Measurements from ENCODE around the gene WDR18. TPM values are rescaled to one million over a fixed set of nuclear protein-coding genes. Genes with fewer than 3 reads are reported as not detected.
A peak's percentile ranks its signal among the peaks of the same experiment; 100 is the strongest.

The WDR18 gene
- total and polyA plus RNA-seq, 2 experiments from 2014 or later = 155 to 157 TPM

DNA sequence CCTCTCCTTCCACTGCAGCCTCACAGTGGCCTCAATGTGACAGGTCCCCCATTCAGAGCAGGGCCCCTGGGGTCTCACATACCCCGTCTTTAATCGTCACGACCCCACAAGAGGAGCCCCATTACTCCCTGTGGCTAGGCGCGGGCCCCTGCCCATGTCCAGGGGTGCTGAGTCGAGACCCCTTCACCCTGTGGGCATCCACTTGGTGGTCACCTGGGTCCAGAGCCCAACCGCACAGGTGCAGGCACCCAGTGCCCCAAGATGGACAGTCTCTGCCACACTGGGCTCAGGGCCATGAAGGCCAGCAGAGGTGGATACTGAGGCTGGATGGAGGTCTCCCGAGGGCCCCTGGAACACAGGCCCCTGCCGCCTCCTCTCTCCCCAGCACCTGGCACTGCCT lies 33.8 kb downstream of the WDR18 start:
- ATAC-seq = no peak
- no peak overlapping the region for H2AFZ ChIP-seq
- no peaks in the 10 kb centered on the region for H3K36me3 ChIP-seq (ENCODE audit: insufficient read depth)
- peak overlapping the region; percentile 43; the same call in 1 of the 2 replicates for H3K4me2 ChIP-seq
- H3K27ac ChIP-seq (ENCODE audit: low read depth) = peak overlapping the region; percentile 76; the same call in 1 of the 2 replicates
- H3K27me3 Mint-ChIP-seq (ENCODE audit: insufficient read depth, low read depth, poor library complexity) = peaks cover 13% of the 10 kb centered on the region
- H3F3A ChIP-seq (replicated peaks; ENCODE audit: low read depth) = peaks cover 14% of the 10 kb centered on the region; the same call in 1 of the 2 replicates
- no peak overlapping the region; the same call in 2 of the 3 replicates for H3K4me3 Mint-ChIP-seq
- no peak overlapping the region for H3K27ac Mint-ChIP-seq
- peaks cover 20% of the 10 kb centered on the region for H4K20me1 ChIP-seq (replicated peaks; ENCODE audit: insufficient read depth)
- no peak for DNase-seq (ENCODE audit: low spot score)
- H3K9me2 ChIP-seq (ENCODE audit: insufficient read depth) = no peaks in the 10 kb centered on the region
- H3K4me1 ChIP-seq (ENCODE audit: insufficient read depth) = peaks cover 8% of the 10 kb centered on the region; the same call in 1 of the 2 replicates
- peaks cover 72% of the 10 kb centered on the region for H3K79me2 ChIP-seq (replicated peaks; ENCODE audit: insufficient read depth)
- peaks cover 3% of the 10 kb centered on the region; the same call in 2 of the 3 replicates for H3K9me3 Mint-ChIP-seq
- peaks cover 26% of the 10 kb centered on the region for H3K4me1 Mint-ChIP-seq
- H3K4me3 ChIP-seq = no peak overlapping the region
- peaks cover 3% of the 10 kb centered on the region; the same call in 2 of the 3 replicates for H3K36me3 Mint-ChIP-seq (ENCODE audit: low read depth)
- TF ChIP-seq, protein P1, sequence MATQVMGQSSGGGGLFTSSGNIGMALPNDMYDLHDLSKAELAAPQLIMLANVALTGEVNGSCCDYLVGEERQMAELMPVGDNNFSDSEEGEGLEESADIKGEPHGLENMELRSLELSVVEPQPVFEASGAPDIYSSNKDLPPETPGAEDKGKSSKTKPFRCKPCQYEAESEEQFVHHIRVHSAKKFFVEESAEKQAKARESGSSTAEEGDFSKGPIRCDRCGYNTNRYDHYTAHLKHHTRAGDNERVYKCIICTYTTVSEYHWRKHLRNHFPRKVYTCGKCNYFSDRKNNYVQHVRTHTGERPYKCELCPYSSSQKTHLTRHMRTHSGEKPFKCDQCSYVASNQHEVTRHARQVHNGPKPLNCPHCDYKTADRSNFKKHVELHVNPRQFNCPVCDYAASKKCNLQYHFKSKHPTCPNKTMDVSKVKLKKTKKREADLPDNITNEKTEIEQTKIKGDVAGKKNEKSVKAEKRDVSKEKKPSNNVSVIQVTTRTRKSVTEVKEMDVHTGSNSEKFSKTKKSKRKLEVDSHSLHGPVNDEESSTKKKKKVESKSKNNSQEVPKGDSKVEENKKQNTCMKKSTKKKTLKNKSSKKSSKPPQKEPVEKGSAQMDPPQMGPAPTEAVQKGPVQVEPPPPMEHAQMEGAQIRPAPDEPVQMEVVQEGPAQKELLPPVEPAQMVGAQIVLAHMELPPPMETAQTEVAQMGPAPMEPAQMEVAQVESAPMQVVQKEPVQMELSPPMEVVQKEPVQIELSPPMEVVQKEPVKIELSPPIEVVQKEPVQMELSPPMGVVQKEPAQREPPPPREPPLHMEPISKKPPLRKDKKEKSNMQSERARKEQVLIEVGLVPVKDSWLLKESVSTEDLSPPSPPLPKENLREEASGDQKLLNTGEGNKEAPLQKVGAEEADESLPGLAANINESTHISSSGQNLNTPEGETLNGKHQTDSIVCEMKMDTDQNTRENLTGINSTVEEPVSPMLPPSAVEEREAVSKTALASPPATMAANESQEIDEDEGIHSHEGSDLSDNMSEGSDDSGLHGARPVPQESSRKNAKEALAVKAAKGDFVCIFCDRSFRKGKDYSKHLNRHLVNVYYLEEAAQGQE (IDR thresholded peaks at IDR 0.05; ENCODE audit: unreplicated experiment) = no peak
- TF ChIP-seq NANOG (IDR thresholded peaks at IDR 0.05; ENCODE audit: borderline replicate concordance) (no peak), JUNB (IDR thresholded peaks at IDR 0.05; ENCODE audit: unreplicated experiment) (no peak), EZH2phosphoT487 (IDR thresholded peaks at IDR 0.05; ENCODE audit: unreplicated experiment) (no peak), STAT1 (IDR thresholded peaks at IDR 0.05; ENCODE audit: unreplicated experiment) (no peak), POLR2AphosphoS5 (IDR thresholded peaks at IDR 0.05; ENCODE audit: low read depth) (no peak), ZNF114 (CRISPR knock-in tag; IDR thresholded peaks at IDR 0.05) (no peak), EZH2 (IDR thresholded peaks at IDR 0.05; ENCODE audit: low read depth, unreplicated experiment) (no peak), CREB1 (CRISPR knock-in tag; IDR thresholded peaks at IDR 0.05; ENCODE audit: low read depth) (no peak), ZNF331 (CRISPR knock-in tag; IDR thresholded peaks at IDR 0.05; ENCODE audit: low read depth) (no peak)
- TF ChIP-seq, protein P2, sequence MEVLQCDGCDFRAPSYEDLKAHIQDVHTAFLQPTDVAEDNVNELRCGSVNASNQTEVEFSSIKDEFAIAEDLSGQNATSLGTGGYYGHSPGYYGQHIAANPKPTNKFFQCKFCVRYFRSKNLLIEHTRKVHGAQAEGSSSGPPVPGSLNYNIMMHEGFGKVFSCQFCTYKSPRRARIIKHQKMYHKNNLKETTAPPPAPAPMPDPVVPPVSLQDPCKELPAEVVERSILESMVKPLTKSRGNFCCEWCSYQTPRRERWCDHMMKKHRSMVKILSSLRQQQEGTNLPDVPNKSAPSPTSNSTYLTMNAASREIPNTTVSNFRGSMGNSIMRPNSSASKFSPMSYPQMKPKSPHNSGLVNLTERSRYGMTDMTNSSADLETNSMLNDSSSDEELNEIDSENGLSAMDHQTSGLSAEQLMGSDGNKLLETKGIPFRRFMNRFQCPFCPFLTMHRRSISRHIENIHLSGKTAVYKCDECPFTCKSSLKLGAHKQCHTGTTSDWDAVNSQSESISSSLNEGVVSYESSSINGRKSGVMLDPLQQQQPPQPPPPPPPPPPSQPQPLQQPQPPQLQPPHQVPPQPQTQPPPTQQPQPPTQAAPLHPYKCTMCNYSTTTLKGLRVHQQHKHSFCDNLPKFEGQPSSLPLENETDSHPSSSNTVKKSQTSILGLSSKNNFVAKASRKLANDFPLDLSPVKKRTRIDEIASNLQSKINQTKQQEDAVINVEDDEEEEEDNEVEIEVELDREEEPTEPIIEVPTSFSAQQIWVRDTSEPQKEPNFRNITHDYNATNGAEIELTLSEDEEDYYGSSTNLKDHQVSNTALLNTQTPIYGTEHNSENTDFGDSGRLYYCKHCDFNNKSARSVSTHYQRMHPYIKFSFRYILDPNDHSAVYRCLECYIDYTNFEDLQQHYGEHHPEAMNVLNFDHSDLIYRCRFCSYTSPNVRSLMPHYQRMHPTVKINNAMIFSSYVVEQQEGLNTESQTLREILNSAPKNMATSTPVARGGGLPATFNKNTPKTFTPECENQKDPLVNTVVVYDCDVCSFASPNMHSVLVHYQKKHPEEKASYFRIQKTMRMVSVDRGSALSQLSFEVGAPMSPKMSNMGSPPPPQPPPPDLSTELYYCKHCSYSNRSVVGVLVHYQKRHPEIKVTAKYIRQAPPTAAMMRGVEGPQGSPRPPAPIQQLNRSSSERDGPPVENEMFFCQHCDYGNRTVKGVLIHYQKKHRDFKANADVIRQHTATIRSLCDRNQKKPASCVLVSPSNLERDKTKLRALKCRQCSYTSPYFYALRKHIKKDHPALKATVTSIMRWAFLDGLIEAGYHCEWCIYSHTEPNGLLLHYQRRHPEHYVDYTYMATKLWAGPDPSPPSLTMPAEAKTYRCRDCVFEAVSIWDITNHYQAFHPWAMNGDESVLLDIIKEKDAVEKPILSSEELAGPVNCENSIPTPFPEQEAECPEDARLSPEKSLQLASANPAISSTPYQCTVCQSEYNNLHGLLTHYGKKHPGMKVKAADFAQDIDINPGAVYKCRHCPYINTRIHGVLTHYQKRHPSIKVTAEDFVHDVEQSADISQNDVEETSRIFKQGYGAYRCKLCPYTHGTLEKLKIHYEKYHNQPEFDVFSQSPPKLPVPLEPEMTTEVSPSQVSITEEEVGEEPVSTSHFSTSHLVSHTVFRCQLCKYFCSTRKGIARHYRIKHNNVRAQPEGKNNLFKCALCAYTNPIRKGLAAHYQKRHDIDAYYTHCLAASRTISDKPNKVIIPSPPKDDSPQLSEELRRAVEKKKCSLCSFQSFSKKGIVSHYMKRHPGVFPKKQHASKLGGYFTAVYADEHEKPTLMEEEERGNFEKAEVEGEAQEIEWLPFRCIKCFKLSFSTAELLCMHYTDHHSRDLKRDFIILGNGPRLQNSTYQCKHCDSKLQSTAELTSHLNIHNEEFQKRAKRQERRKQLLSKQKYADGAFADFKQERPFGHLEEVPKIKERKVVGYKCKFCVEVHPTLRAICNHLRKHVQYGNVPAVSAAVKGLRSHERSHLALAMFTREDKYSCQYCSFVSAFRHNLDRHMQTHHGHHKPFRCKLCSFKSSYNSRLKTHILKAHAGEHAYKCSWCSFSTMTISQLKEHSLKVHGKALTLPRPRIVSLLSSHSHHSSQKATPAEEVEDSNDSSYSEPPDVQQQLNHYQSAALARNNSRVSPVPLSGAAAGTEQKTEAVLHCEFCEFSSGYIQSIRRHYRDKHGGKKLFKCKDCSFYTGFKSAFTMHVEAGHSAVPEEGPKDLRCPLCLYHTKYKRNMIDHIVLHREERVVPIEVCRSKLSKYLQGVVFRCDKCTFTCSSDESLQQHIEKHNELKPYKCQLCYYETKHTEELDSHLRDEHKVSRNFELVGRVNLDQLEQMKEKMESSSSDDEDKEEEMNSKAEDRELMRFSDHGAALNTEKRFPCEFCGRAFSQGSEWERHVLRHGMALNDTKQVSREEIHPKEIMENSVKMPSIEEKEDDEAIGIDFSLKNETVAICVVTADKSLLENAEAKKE (CRISPR knock-in tag; IDR thresholded peaks at IDR 0.05) = no peak
- TF ChIP-seq, protein P3, sequence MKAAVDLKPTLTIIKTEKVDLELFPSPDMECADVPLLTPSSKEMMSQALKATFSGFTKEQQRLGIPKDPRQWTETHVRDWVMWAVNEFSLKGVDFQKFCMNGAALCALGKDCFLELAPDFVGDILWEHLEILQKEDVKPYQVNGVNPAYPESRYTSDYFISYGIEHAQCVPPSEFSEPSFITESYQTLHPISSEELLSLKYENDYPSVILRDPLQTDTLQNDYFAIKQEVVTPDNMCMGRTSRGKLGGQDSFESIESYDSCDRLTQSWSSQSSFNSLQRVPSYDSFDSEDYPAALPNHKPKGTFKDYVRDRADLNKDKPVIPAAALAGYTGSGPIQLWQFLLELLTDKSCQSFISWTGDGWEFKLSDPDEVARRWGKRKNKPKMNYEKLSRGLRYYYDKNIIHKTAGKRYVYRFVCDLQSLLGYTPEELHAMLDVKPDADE (IDR thresholded peaks at IDR 0.05) = no peak
- TF ChIP-seq, protein P4, sequence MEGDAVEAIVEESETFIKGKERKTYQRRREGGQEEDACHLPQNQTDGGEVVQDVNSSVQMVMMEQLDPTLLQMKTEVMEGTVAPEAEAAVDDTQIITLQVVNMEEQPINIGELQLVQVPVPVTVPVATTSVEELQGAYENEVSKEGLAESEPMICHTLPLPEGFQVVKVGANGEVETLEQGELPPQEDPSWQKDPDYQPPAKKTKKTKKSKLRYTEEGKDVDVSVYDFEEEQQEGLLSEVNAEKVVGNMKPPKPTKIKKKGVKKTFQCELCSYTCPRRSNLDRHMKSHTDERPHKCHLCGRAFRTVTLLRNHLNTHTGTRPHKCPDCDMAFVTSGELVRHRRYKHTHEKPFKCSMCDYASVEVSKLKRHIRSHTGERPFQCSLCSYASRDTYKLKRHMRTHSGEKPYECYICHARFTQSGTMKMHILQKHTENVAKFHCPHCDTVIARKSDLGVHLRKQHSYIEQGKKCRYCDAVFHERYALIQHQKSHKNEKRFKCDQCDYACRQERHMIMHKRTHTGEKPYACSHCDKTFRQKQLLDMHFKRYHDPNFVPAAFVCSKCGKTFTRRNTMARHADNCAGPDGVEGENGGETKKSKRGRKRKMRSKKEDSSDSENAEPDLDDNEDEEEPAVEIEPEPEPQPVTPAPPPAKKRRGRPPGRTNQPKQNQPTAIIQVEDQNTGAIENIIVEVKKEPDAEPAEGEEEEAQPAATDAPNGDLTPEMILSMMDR (conservative IDR thresholded peaks at IDR 0.05; ENCODE audit: low read depth in 2 of 2) = no peak
- no peaks in the 10 kb centered on the region for H3K27me3 ChIP-seq (ENCODE audit: insufficient read depth)
